NCI-H2107 treated with DMSO at 0.1 percent for 48 hours (cell line): ENCODE results near the gene GOLGA1.
"Not testable (repeated sequence)": the region's sequence is repeated elsewhere in the genome, so short reads cannot be mapped to it uniquely, and the experiment has no call there.

ENCODE experiments used
- DNase-seq: peaks from one replicate; lab custom pipeline; 2025; ENCODE audit not compliant: unreplicated experiment; lab: John Stamatoyannopoulos, UW

The GOLGA1 gene

DNA sequence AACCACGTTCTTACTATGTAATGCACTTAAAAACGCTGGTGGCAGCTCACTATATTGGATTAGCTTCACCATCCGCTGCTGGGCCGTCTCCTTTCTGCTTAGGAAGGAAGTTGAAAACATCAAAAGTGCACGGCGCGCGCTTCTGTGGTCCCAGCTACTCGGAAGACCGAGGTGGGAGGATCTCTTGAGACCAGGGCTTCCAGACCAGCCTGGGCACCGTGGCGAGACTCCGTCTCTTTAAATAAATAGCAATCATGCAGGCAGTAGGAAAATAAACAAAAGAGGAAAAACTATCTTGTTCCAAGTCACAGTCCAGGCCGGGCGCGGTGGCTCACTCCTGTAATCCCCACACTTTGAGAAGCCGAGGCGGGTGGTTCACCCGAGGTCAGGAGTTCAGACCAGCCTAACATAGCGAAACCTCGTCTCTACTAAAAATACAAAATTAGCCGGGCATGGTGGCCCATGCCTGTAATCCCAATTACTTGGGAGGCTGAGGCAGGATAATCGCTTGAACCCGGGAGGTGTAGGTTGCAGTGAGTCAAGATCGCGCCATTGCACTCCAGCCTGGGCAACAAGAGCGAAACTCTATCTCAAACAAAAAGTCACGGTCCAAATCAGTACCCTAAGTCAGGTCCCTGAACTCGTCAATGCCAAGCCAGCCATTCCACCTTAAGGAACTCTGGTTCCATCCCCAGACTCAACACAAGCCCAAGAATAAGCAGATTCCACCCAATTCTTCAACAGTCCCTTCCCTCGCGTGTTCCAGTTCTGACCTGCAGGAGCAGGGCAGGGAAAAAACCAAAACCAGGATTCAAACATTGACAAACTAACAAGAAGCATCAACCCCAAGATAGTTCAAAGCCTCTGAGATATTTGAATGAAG lies 1.0 kb upstream of the GOLGA1 start:
- no peak for DNase-seq

DNA sequence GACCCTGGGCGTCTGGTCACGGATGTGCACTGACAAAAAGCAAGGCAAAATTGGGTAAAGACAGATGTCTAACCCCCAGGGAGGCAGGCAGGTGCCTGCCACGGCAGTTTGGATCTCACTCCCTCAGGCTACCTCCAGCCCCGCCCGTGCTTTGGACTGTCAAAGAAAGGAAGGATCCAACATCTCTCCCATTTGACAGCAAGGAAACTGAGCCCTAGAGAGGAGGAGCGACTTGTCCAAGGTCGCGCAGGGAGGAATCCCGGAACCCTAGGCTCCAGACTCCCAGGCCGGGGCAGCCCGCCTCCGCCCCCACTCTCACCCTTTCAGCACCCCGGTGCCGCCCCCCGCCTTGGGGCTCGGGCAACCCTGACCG lies 376 bp downstream of the GOLGA1 start:
- peak; percentile 96 for DNase-seq

DNA sequence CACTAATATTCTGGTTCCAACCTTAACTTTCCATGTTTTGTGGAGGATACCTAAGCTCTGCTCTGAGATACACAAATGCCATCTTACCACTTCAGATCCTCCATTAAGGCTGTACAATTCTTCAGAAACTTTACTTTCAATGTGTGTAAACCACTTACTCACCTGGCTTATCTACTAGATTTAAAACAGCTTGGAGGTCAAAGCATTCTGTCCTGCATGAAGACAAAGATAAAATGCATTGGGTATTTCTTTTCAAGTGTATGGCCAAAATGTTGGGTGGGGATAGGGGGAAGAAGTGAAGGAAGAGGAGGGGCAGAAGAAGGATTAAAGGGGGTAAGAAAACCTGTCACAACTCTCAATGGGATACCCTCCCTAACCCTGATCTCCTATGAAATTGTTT lies 939 bp downstream of the GOLGA1 start:
- peak; percentile 60 for DNase-seq

DNA sequence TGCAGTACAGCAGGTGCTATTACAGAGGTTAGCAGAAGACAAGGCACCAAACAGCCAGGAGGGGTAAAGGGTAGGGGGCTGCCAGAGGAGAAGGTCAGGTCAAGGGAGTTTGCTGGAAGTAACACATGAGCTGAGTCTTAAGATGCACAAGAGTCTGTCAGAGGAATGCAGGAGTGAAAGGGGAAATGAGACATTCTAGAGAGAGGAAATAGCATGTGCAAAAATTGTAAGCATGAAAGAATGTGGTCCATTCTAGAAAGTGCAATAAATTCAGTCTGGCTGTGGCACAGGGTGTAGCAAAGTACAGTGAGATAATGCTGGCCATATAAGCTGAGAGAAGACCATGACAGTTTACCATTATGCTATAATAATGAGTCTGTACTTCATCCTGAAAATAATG lies 6.6 kb downstream of the GOLGA1 start:
- DNase-seq = no peak

DNA sequence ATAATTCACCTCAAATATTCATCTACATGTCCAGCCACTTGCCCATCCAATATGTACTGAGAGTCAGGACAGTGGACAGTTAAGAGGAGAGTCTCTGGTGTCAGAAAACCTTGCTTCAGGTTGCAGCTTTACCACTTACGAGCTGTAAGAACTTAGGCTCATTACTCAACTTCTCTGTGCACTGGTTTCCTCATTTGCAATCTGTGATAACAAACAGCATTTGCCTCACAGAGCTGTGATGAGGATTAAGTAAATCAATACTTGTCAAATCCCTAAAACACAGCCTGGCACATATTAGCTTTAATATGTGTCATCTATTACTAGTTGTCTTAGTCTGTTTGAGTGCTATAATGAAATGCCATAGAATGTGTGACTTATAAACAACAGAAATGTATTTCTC lies 8.6 kb downstream of the GOLGA1 start:
- no peak for DNase-seq

DNA sequence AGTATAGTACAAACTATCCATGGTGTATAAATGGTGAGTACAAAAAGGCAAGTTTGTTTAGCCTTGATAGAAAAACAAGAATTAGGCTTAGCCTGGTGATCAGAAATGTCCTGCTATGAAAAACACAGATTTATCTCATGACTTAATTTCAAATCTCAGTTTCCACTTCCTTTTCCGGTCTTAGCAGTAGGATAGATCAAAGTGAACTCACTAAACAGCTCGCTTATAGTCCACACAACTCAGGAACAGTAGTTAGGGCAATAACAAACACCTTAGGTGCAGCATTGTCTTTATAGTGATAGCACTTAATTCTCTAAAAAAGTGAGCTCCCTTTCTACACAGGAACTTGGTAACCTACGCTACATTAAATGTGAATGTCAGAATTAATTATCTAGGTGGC lies 11.4 kb downstream of the GOLGA1 start:
- DNase-seq = no peak

DNA sequence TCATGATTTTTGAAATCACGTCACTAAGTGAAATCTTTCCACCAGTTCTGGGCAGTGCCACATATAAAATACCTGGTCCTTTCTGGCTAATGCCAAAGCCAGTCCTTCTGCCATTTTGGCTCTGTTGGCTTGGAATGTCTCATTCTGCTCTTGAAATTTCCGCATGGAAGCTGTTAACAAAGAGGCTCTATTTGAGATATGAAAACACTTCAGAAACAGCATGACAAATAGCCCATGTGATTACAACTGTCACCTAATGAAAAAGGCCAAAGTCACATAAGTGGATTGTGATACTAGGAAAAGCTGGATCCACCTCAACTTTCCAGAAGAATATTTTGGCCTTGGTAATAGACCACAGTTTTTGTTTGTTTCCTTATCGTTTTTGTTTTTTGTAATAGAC lies 12.8 kb downstream of the GOLGA1 start:
- DNase-seq = no peak

DNA sequence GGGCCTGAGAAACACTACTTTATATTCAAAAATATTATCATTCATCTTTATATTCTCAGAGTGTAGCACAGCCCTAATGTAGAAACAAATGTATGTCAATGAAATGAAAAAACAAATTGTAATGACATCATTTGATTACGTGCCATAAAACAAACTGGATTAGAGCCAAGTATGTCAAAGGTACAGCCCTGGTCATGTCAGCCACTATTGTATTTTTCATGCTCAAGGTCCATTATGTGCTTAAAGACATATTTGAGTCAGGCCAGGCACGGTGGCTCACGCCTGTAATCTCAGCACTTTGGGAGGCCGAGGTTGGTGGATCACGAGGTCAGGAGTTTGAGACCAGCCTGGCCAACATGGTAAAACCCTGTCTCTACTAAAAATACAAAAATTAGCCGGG lies 20.5 kb downstream of the GOLGA1 start:
- not testable (repeated sequence) for DNase-seq

DNA sequence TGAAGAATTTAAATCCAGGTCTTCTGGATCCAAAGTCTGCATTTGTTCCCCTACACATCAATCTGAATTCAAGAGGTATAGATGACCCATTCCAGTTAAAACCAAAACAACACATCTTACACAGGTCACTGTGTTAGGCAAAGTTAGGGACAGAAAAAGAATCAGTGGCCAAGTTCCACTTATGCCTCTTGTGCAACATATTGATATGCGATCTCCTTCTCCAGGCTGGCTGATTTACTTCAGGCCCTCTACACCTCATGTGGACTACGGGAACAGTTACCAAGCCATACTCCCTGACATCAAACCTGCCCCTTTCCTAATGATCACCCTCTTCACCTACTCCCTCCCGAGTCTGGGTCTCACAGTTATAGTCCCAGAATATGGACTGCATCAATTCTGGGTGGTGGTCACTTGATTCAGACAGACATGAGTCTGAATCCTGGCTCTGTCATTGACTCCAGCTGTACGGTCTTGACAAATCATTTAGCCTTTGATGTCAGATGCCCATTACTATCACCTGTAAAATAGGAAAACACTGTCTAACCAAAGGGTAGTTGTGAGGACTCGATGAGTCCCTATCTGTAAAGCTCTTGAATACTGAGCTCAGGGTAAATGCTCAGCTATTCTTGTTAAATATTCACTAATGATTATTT lies 26.0 kb downstream of the GOLGA1 start:
- no peak for DNase-seq

DNA sequence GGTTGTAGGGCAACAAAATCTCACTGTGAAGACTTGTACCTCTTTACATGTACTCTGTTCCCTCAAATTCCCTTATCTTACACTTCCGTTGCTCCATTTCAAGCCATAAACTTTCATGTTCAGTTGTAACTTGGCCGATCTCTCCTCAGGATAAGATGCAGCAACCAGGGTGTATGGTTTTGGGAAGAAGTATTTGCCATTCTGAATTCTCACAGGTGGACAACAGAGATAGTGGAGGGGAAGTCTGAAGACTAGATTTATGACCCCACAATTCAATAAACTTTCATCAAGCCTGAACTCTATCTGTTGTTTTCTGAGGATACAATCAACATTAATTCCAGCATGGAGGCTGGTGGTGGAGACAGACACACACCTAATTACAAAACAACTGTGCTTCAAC lies 27.5 kb downstream of the GOLGA1 start:
- no peak for DNase-seq

DNA sequence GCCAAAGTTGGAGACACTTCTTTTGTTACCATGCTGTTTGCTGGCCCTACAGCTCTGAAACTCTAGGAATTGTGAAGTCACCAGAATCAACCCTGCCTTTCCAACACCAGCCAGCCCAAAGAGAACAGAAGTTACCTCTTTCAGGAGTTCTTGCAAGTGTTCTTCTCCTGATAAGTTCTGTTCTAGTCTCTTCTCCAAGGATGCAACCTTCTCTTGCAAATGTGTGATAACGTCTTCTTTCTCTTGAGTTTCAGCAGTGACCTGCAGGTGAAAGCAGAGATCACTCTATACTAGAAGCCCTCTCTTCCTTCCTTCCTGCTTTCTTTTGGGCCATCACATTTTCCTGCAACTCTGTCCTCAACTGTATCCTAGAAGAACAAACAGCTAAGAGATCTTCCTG lies 29.1 kb downstream of the GOLGA1 start:
- DNase-seq = no peak

DNA sequence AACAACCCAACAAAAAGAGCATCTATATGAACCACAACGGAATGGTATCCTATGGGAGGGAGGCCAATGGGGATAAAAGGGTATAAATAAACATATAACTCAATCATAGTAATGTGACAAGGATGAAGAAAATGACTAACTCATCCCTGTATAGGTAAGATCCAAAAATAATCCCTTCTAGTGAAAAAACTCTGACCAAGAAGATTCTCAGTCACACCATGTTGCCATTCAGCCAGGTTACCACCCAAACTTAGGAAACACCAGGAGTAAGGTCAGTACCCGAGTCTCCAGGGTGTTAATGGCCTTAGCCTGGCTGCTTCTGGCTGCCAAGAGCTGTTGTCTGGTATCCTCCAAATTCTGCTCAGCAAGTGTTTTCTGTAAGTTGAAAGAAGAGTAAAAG lies 32.8 kb downstream of the GOLGA1 start:
- DNase-seq = no peak

DNA sequence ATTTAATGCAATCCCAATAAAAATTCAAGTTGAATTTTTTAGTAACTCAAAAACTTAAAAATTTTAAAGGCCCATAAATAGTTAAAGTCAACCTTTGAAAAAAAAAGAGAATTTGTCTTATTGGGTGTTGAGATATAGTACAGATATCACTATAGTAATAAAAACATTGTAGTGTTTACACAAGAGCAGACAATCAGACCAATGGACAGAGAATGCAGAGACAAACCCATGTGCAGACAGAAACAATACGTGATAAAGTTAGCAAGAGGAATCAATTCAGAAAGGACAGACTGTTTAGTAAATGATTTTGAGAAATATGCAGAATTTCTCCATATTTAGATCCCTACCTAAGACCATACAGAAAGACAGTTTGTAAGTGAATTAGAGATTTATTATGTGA lies 33.9 kb downstream of the GOLGA1 start:
- DNase-seq = no peak

DNA sequence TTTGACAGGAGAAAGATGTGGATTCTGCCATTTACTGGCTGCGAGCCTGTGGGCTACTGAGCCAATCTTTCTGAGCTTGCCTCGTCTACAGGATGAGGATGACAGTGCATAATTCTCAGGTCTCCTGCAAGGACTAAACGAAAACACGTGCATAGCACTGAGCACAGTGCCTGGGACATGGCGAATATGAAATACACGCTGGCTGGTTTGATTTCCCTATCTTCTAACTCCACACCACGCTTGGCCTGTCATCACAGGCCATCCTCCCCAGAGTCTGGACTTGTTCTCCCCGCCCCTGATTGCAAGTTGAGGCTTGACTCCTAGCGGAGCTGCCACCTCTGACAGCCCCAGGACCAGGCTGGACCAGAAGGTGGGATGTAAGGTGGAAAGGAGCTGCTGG lies 41.0 kb downstream of the GOLGA1 start:
- DNase-seq = no peak

DNA sequence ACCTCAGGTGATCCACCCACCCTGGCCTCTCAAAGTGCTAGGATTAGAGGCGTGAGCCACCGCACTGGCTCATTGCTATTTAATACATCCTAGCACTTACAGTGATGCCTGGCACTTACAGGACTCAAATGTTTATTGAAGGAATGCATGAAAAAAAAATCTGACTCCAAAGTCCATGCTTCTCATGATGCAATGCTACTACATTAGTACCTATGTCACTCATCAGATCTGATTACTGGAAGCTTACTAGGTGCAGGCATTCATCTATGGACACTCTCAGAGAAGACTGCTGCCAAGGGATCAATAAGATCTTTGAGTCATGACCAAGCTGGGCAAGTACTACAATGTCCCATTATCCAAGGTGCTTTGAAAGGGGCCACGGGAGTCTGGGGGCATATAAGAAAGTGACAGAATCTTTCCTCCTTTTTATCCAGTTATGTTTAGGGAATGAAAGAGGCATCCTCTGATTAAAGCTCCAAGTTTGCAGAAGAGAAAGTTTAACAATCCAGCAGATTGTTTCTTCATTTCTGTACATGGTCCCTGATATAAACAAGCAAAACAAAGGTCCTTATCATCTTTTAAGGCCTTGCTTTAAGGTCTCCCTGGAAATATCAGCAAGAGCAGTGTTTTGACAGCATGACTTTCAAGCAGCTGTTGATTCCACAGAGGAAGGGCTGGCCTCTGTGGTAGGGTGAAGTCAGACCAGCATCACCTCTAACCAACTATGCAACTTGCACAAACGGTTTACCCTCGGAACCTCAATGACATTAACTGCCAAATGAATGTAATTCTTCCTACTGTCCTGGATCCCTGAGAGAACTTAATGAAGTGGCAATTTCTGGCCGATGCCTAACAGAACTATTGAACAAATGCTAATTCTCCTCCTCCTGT lies 43.1 kb downstream of the GOLGA1 start:
- DNase-seq = no peak

DNA sequence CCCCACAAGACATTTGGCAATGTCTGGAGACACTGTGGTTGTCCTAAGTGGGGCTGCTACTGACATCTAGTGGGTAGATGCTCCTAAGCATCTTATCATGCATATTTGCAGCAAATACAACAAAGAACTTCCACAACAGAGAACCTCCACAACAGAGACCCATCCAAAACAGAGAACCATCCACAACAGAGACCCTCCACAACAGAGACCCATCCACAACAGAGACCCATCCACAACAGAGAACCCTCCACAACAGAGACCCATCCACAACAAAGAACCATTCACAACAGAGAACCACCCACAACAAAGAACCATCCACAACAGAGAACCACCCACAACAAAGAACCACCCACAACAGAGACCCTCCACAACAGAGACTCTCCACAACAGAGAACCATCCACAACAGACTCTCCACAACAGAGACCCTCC lies 46.1 kb downstream of the GOLGA1 start:
- DNase-seq = no peak

DNA sequence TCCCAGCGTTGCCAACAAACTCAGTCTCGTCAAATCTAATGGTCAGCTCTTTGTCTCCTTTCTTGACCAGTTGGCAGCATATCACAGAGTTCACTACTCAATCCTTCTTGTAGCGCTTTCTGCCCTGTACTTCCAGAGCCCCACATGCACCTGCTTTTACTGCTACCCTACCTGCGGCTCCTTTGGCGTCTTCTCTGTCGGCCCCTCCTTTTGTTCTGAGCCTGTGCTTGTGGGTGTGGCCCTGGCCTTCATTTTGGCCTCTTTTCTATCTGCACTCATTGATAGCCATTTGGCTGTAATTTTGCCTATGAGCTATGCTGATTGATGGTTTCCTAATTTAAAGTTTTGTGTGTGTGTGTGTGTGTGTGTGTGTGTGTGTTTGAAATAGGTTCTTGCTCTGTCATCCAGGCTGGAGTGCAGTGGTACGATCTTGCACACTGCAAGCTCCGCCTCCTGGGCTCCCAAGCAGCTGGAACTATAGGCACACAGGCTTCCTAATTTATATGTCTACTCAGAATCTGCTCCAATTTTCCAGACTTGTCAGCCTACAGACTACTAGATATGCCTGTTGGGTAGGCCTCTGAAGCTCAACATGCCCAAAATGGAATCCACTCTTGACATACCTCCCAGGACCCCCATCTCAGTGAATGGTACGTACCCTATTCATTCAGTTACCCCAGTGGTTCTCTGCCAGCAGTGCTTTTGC lies 46.7 kb downstream of the GOLGA1 start:
- DNase-seq = peak; percentile 52

DNA sequence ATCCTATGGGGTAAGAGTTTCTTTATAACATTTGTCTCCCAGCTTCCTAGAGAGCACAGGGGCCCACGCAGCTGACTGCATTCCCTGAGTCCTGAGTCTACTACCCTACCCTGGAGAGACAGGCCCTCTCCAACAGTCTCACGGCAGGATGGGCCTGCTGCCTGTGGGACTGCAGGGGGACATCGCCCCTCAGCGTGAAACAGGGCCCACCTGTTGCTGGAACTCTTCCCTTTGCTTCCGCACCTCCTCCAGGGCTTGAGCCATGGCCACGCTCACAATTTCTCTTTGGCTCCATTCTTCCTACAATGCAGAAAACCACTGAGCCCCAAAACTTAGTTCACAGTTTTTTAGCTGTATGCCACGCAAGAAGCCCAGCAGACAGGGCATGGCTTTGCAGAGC lies 50.7 kb downstream of the GOLGA1 start:
- no peak for DNase-seq

DNA sequence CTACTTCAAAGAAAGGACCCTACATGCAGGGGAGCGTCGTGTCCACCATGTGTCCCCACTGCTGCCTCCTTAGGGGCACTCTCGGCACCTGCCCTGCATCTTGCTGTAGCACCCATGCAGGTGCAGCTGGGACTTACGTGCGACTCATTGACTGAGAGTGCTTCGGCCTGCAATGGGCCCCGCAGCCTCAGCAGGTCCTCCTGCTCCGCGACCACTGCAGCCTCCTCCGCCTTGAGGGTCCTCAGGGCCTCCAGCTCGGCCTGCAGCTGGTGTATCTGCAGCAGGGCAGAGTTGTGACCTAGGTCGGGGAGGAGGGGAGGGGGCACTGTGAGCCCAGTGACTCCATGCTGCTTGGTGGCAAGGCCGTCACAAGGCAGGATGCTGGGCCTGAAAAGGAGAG lies 51.9 kb downstream of the GOLGA1 start:
- no peak for DNase-seq

DNA sequence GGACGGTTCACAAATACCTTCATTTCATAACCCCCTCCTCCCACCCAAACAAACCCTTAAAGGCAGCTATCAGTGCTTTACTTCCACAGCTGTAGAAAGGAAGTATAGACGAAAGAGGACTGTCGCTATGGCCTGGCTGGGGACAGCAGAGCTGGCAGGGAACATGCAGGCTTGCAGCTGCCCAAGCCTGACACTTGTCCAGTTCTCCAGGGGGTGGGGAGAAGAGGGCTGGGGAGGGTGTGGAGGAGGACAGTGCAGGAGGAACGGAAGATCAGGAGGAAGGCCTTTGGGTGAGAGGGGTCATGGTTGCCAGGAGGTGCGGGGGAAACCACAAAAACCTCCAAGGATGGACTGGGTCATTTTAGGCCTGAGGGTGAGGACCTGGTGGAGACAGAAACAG lies 53.1 kb downstream of the GOLGA1 start:
- no peak for DNase-seq

DNA sequence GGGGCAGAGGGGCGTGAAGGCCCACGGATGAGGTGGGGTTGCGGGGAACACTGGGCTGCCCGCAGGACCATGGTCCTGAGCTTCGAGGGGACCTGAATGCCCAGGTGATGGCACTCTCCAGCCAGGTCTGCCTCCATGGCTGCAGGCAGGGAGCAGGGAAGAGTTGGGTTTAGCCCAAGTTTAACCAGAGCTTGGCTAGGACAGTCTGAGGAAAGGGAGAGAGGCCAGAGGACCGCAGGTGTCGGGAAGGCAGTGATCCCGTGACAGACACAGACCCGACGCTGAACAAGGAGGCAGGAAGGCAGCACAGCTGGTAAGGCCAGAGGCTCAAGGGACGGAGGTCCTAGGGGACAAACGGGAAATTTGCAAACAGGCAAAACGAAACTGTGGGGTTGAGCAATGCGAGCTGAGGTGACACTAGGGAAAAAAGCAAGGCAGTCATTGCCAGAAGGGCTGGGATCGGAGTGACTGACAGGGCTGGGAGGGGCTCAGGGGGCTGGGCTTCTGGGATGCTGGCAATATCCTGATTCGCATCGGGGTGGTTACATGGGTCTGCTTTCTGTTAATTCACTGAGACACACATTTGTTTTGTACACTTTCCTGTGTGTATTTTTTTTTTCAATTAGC lies 53.9 kb downstream of the GOLGA1 start:
- no peak for DNase-seq
